ENCODE measurements around the gene ABCB11.

- TF ChIP-seq SUZ12 (IDR thresholded peaks at IDR 0.05) (no peak), FOXM1 (IDR thresholded peaks at IDR 0.05; ENCODE audit: borderline replicate concordance) (no peak), ARNT (IDR thresholded peaks at IDR 0.05) (no peak), TARDBP (IDR thresholded peaks at IDR 0.05) (no peak), L3MBTL2 (conservative IDR thresholded peaks at IDR 0.05) (no peak), SP1 (IDR thresholded peaks at IDR 0.05) (no peak), CTBP1 (IDR thresholded peaks at IDR 0.05; ENCODE audit: borderline replicate concordance) (no peak)
Measured at GRCh38 chr2:169034256-169034655, 3.1 kb upstream of the ABCB11 start.

All from HEK293T (cell line).